Adrenal gland (tissue), 12 donors: Measurements from ENCODE around the gene RBM22. TPM values are rescaled to one million over a fixed set of nuclear protein-coding genes. Genes with fewer than 3 reads are reported as not detected.
A peak's percentile ranks its signal among the peaks of the same experiment; 100 is the strongest.

Experiments used
- DNase-seq, 7 donors: peaks; one replicate each; pipeline ENCODE4 v3.0.0-alpha.2; 2019 to 2020
- H3K27ac ChIP-seq, 5 donors: fragments of 200-600 bp; sonication (generic) in 4 of 5; 1 replicate in 3 of 5; 2 replicates in 2 of 5; pipeline versions ENCODE4 v1.5.1 to v1.8.0; 2016 to 2020; ENCODE audit warnings: mild to moderate bottlenecking in 1 of 5
- H3K27me3 ChIP-seq: fragments of 200-600 bp; 2 replicates; pipeline ENCODE4 v1.8.0; 2021
- H3K36me3 ChIP-seq, 2 donors: fragments of 200-600 bp; replicated peaks in 1 of 2; 1 replicate in 1 of 2; 2 replicates in 1 of 2; pipeline versions ENCODE4 v1.5.1 to v1.8.0; 2018 to 2022
- H3K4me1 ChIP-seq, 2 donors: fragments of 200-600 bp; replicated peaks in 1 of 2; 1 replicate in 1 of 2; 2 replicates in 1 of 2; pipeline versions ENCODE4 v1.5.1 to v1.8.0; 2018 to 2021
- H3K4me3 ChIP-seq, 4 donors: fragments of 200-600 bp; sonication (generic) in 3 of 4; one replicate each; pipeline ENCODE4 v1.5.1; 2016 to 2018
- H3K9me3 ChIP-seq, 3 donors: fragments of 200-600 bp; sonication (generic) in 1 of 3; replicated peaks in 1 of 3; 1 replicate in 2 of 3; 2 replicates in 1 of 3; pipeline versions ENCODE4 v1.5.1 to v1.8.0; 2016 to 2021
- POLR2A ChIP-seq, 2 donors: fragments of 450-650 bp; IDR thresholded peaks; one replicate each; pipeline ENCODE4 v1.6.1; 2017; ENCODE audit warnings: antibody characterized with exemption in 2 of 2, mild to moderate bottlenecking in 2 of 2, moderate library complexity in 1 of 2
- WGBS, 4 donors: extraction: QIAGEN DNeasy Blood & Tissue Kit in 2 of 4; methylation state at CpG; one replicate each; pipeline versions ENCODE4 v1.1.5 to v1.1.7; 2013 to 2017; 5-methylcytosine and 5-hydroxymethylcytosine counted together
- intact Hi-C, 2 donors: fragments of 100-400 bp; cut with DNase I; formaldehyde crosslinking; loops; one replicate each; pipeline versions ENCODE4 v1.14.1 to v1.15.0; 2022 to 2023
- polyA plus RNA-seq, 3 donors: library from polyadenylated mRNA; stranded (reverse); fragments of 200-250 nt in 2 of 3; fragments of 350-450 nt in 1 of 3; fragmentation: Illumina TruSeq in 1 of 3; extraction: RNeasy Lipid Tissue Mini Kit (QIAGEN cat#74804) in 1 of 3; gene quantifications; one replicate each; pipeline ENCODE4 v1.2.3, GENCODE V29; 2013 to 2014
- total RNA-seq, 9 donors: library from RNA; depleted of rRNA in 4 of 9; stranded (reverse); fragments of >200 nt in 4 of 9; fragments of 120-200 nt in 1 of 9; fragmentation: NEBNext Ultra II Directional in 1 of 9; extraction: Animal tissue kit (Norgen Biotek cat#: 25700) in 1 of 9; gene quantifications; one replicate each; pipeline versions ENCODE4 v1.1.0 to v1.2.4, GENCODE V29; 2013 to 2023
- TF ChIP-seq, protein P1 (sequence below), 6 experiments: fragments of 450-650 bp in 4 of 6; fragments of 200-600 bp in 2 of 6; sonication (generic) in 1 of 6; IDR thresholded peaks; 1 replicate in 5 of 6; 2 replicates in 1 of 6; pipeline versions ENCODE4 v1.5.1 to v1.8.0; 2016 to 2021; ENCODE audit warnings: antibody characterized with exemption in 6 of 6, mild to moderate bottlenecking in 2 of 6, moderate library complexity in 1 of 6
- donor health status: healthy with polysubstance abuse.
- donor health status: Bipolar disorder and iron deficiency.
- donor health status: DM: yes; HTN: yes; CAD: no.
- donor health status: DM: no; HTN: no; CAD: no.
- donor health status: DM: no; HTN: no; CAD: no.
- donor health status: DM: yes; HTN: yes; CAD: no.

RBM22 gene
- total and polyA plus RNA-seq, 12 donors, result 28.2 to 80.4 (median 38.5) TPM

DNA sequence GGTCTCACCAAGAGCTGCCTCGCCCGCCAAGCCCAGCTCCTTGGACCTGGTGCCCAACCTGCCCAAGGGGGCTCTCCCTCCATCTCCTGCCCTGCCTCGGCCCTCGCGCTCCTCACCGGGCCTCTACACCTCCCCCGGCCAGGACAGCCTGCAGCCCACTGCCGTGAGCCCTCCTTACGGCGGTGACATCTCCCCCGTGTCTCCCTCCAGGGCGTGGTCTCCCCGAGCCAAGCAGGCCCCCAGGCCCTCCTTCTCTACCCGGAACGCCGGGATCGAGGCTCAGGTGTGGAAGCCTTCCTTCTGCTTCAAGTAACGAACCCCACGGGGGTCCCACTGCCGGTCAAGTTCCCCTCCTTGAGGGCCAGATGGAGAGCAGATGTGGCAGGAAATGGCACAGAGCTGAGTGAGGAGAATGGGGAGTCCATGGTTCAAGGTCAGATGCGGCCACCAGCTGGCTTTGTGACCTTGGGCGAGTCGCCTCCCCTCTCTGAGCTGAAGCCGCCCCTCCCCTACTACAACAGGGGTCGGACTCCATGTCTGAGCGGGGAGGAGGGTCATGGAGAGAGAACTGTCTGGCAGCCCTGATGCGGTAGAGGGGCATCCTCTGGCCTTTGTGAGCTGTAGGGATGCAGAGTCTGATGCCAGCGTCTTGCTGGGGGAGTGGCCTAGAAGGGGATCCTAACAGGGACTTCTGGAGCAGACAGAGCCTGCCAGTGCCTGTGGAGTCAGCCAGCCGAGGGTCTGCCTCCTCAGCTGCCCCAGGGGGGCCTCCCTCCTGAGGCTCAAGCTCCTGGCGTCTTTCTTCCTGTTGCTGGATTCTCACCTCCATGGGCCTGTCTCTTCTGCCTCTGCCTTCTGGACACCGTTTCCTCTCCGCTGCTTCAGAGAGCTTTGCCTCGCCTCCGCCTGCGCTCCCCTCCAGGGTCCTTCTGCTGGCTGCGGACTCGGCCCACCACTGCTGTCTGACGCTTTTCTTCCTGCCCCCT lies 50.5 kb downstream of the RBM22 start:
- no peak overlapping the region for H3K4me3 ChIP-seq
- intact Hi-C loops, result no loop called here
- no peaks in the 10 kb centered on the region for H3K9me3 ChIP-seq
- peaks cover 38 to 83% of the 10 kb centered on the region in 2 donors for H3K4me1 ChIP-seq
- H3K36me3 ChIP-seq, result peaks cover 0 to 57% of the 10 kb centered on the region in 2 donors
- 67 to 75% (median 69%) methylated on average over 26 to 38 of the region's 38 CpGs for WGBS, 4 donors
- H3K27ac ChIP-seq, result peak overlapping the region in 4 of 5 donors; percentile 17 to 89 (median 66)
- no peaks in the 10 kb centered on the region for H3K27me3 ChIP-seq
- TF ChIP-seq POLR2A (IDR thresholded peaks at IDR 0.05), result no peak
- TF ChIP-seq, protein P1, sequence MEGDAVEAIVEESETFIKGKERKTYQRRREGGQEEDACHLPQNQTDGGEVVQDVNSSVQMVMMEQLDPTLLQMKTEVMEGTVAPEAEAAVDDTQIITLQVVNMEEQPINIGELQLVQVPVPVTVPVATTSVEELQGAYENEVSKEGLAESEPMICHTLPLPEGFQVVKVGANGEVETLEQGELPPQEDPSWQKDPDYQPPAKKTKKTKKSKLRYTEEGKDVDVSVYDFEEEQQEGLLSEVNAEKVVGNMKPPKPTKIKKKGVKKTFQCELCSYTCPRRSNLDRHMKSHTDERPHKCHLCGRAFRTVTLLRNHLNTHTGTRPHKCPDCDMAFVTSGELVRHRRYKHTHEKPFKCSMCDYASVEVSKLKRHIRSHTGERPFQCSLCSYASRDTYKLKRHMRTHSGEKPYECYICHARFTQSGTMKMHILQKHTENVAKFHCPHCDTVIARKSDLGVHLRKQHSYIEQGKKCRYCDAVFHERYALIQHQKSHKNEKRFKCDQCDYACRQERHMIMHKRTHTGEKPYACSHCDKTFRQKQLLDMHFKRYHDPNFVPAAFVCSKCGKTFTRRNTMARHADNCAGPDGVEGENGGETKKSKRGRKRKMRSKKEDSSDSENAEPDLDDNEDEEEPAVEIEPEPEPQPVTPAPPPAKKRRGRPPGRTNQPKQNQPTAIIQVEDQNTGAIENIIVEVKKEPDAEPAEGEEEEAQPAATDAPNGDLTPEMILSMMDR (IDR thresholded peaks at IDR 0.05), result no peak
- DNase-seq, result peak in 1 of 7 donors; percentile 17

DNA sequence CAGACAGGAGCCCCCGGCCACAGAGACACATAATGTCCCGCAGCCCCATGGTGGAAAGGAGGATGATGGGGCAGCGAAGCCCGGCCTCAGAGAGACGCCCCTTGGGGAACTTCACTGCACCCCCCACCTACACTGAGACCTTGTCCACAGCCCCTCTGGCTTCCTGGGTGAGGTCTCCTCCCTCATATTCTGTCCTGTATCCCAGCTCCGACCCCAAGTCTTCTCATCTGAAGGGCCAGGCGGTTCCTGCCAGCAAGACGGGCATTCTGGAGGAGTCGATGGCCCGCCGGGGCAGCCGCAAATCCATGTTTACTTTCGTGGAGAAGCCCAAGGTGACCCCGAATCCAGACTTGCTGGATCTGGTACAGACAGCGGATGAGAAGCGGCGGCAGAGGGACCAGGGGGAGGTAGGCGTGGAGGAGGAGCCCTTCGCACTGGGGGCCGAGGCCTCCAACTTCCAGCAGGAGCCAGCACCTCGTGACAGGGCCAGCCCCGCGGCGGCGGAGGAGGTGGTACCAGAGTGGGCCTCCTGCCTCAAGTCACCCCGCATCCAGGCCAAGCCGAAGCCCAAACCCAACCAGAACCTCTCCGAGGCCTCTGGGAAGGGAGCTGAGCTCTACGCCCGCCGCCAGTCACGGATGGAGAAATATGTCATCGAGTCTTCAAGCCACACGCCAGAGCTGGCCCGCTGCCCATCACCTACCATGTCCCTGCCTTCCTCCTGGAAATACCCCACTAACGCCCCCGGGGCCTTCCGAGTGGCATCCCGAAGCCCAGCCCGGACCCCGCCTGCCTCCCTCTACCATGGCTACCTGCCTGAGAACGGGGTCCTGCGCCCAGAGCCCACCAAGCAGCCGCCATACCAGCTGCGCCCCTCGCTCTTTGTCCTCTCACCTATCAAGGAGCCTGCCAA lies 51.5 kb downstream of the RBM22 start:
- 73 to 86% (median 76%) methylated on average over 31 to 46 of the region's 46 CpGs for WGBS, 4 donors
- TF ChIP-seq, protein P1 (IDR thresholded peaks at IDR 0.05), result no peak
- no peak for TF ChIP-seq POLR2A (IDR thresholded peaks at IDR 0.05)
- no peaks in the 10 kb centered on the region for H3K27me3 ChIP-seq
- no peaks in the 10 kb centered on the region for H3K9me3 ChIP-seq
- no peak overlapping the region for H3K4me3 ChIP-seq
- peaks cover 47 to 93% of the 10 kb centered on the region in 2 donors for H3K4me1 ChIP-seq
- intact Hi-C loops, result no loop called here
- peak in 4 of 7 donors; percentile 46 to 71 (median 68) for DNase-seq
- peaks cover 0 to 57% of the 10 kb centered on the region in 2 donors for H3K36me3 ChIP-seq
- peak overlapping the region in 4 of 5 donors; percentile 17 to 89 (median 66) for H3K27ac ChIP-seq

DNA sequence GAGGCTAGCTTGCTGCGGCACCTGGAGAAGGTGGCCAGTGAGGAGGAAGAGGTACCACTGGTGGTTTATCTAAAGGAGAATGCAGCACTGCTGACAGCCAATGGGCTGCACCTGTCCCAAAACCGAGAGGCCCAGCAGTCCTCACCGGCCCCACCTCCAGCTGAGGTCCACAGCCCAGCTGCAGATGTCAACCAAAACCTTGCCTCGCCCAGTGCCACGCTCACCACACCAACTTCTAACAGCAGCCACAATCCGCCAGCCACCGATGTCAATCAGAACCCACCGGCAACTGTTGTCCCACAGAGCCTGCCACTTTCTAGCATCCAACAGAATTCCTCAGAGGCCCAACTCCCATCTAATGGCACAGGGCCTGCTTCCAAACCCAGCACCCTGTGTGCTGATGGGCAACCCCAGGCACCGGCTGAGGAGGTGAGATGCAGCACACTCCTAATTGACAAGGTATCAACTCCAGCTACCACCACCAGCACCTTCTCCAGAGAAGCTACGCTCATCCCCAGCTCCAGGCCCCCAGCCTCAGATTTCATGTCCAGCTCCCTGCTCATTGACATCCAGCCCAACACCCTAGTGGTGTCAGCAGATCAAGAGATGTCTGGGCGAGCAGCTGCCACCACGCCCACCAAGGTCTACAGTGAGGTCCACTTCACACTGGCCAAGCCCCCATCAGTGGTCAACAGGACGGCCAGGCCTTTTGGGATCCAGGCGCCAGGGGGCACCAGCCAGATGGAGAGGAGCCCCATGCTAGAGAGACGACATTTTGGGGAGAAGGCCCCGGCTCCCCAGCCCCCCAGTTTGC lies 52.4 kb downstream of the RBM22 start:
- Histone ChIP-seq H3K4me3 (no peak overlapping the region), H3K4me1 (peaks cover 56 to 96% of the 10 kb centered on the region in 2 donors), H3K27ac (peak overlapping the region; percentile 27 to 97 (median 85)), H3K9me3 (no peaks in the 10 kb centered on the region), H3K27me3 (no peaks in the 10 kb centered on the region), H3K36me3 (peaks cover 0 to 57% of the 10 kb centered on the region in 2 donors)
- DNase-seq, result peak in 1 of 7 donors; percentile 13
- intact Hi-C loops, result no loop called here
- no peak for TF ChIP-seq POLR2A (IDR thresholded peaks at IDR 0.05)
- TF ChIP-seq, protein P1 (IDR thresholded peaks at IDR 0.05), result no peak
- 81 to 85% (median 84%) methylated on average over 10 to 16 of the region's 16 CpGs for WGBS, 4 donors
